Ovary (tissue), 3 donors: Measurements from ENCODE around the gene FHOD1.

Experiments
- CTCF ChIP-seq, 3 donors: fragments of 450-650 bp in 2 of 3; fragments of 200-600 bp in 1 of 3; IDR thresholded peaks; one replicate each; pipeline versions ENCODE4 v1.5.1 to v1.8.0; 2016 to 2022; ENCODE audit warnings: antibody characterized with exemption in 3 of 3, mild to moderate bottlenecking in 1 of 3
- EP300 ChIP-seq: sonication (generic); formaldehyde crosslinking; IDR thresholded peaks from one replicate; pipeline ENCODE4 v1.6.1; 2017; ENCODE audit warnings: antibody characterized with exemption
- POLR2A ChIP-seq: fragments of 450-650 bp; IDR thresholded peaks from one replicate; pipeline ENCODE4 v1.6.1; 2017; ENCODE audit warnings: antibody characterized with exemption, mild to moderate bottlenecking, moderate library complexity
- donor health status: DM: no; HTN: no; CAD: no.

DNA sequence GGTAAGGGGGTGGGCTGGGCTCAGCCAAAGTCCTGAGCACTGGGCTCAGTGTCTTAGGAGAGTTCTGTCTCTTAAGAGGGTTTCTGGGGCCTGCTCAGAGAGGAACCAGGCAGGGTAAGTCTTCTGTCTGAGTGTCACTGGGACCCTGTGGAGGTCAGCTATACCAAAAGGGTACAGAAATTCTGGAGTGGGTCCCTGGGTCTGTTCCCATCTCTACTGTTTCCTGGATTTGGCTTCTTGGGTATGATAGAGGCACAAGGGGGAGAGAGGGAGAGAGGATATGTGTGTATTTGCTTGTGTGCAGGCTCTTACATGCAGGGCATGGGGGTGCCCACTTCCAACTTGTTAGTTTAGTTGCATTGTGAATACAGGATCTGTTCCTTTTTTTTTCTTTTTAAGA, 53.7 kb downstream of the FHOD1 start:
- TF ChIP-seq CTCF (IDR thresholded peaks at IDR 0.05) (no peak), POLR2A (no peak), EP300 (no peak)
